T-helper 22 cell (primary cell): ENCODE results near the gene WNT5B.

Experiments
- DNase-seq: peaks from one replicate; pipeline ENCODE4 v3.0.0-alpha.2; 2020; ENCODE audit warnings: low read depth

WNT5B gene

DNA sequence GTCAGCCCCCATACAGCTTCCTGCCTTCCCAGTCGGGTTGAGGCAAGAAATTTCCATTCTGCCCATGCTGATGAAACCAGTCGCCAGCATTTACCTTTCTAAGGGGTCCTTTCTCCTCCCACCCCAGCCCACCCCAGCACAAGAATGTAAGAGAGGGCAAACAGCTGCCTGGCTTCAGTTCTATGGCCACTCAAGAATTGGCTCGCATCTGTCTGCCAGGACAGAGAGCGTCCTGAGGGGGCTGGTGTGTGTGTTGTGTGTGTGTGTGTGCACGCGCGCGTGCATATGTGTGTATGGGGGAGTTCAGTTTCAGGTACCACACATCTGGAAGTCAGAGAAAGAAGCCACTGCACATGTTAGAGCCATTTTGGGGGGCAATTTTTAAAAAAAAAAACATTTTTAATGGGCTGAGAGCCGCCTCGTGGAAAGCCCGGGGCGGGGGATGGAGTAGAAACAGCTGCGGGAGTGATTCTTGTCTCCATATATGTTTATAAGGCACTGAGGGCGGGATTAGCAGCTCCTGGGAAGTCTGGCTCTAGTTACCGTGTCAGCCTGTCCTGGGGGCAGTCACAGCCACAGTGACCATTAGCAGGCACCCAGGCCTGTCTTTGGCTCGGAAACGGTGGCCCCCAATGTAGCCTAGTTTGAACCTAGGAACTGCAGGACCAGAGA, at the start of gene WNT5B:
WNT5B (plus strand) TSS at position 566 of the 672 bp plus-strand sequence. CDS start 2,124 bp downstream, outside the sequence.
- no peak for DNase-seq

DNA sequence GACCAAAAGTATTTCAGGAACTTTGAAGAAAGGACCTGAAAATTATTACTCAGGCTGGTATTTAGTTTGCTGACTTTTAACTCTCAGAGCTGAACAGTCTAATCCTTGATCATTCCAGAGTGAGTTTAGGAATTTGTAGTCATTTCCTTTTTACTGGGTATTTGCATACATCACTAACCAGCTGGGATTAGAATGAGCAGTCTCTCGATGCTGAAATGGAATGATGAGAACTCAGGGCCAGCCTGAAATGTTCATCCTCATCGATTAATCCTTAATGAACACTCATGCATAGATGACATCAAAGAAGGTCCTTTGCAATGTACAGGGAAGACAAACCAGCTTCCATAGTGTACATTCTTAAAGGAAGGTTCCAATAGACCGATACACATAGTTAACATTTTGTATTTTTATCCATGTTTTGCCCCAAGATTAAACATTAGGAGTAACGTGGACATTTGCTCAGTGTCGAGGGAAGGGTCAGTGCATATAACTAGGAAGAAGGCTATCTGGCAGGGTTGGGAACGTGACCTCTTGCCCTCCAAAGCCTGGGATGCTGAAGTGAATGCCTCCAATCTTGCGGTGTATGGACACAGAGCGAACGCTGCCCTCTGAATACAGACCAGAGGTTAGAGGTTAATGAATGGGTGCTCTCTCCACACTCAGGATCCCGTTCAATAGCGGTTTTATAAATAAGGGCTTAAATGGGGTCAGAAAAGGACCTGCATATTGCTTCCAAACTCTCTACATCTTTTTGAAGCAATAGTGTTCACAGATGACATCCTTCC, 49.2 kb upstream of the WNT5B start:
- no peak for DNase-seq

DNA sequence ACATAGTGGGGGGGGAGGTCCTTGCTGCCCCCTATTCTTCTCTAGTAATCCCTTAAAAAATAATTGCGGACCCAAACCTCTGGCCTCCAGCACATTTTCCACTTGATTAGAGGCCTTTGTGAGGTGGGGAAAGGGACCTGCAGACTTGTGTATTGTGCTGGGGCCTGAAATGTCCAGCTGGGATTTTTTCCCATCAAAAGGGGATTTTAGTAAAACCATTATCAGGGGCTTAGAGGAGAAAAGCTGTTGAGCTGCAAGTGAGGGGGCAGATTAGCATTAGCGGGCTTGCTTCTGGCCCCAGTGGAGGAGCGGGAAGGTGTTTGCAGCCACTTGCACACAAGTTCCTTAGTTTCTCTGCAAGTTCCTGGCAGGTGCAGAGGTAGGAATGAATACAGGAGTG, 48.5 kb upstream of the WNT5B start:
- no peak for DNase-seq

DNA sequence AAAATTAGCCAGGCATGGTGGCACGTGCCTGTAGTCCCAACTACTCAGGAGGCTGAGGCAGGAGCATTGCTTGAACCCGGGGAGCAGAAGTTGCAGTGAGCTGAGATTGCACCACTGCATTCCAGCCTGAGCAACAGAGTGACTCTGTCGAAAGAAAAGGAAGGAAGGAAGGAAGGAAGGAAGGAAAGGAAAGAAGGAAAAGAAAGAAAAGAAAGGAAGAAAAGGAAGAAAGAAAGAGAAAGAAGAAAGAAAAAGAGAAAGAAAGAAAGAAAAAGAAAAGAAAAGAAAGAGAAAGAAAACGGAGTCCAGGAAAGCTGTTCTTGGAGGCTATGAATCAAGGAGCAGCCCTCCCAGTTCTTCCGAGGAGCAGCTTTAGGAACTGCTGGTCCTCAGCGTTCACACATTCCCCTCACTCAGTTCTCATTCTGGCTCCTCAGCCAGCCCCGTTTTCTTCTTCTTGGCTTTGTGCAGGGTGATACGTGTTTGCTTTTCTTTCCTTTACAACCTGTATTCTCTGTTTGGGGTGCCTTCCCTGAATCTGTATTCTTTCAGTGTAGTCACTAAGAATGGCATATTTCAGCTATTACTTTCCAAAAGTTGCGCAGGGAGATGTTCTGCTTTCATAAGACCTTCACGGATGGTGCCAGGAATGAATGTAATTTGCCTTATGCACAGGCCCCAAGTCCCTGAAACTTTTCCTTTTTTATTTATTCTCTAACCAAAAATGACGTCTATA, 46.9 kb upstream of the WNT5B start:
- no peak for DNase-seq

DNA sequence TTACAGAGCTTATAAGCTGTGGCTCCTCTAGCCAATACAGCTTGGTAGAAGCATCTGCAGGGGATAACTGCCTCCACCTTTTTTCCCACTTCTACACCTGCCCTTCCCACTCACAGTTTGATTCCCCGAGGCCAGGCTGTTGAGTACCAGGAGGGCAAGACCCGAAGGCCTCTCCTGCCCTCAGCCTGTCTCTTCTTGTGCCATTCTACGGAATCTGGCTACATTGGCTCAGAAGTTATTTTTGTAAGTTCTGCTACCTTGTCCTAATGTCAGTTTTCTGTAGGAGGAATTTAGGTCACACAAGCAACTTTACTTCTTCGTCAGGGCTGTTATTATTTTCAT, 46.4 kb upstream of the WNT5B start:
- DNase-seq, result no peak

DNA sequence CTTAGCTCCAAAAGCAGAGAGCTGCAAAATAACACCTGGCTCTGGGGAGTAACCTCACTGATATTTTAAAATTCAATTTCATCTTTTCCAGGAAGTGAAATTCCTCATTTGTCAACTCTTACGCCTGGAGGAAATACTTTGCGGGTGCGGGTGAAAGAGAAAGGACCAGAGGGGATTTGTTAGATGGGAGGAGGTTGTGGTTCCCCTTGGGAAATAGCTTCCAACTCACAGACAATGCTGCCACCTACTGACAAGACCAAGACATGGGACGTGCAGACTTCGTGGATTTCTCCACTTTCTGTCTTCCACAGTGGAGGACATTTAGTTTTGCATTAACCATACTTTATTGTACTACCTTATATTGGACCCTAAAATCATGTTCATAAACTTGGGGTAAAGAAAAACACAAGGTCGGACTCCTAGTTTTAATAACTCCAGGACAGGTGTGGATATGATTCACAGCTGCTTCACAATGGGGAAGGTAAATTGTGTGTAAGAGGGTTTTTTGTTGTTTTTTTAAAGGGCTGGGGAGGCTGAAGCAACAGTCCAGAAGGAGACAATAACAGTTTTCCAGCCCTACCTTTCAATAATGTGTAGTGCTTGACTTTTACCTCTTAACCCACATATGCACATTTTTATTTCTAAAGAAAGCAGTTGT, 45.5 kb upstream of the WNT5B start:
- peak; percentile 38 for DNase-seq

DNA sequence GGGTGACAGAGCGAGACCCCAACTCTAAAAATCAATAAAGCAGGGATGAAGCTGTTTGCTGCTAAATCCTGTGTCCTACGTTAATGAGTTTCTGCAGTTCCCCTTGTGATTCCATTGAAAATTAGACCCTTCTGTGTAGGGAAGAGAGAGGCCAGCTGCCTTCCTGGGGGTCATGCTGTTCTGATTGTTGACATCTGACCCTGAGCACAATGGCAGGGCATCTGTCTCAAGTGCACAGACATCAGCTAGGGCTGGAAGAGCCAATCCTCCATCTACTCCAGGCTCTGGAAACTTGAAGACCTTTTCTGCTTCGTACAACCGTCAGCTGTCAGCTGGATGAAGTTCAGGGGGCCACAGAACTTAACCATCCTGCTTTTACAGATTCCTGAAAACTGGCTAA, 44.7 kb upstream of the WNT5B start:
- DNase-seq, result no peak

DNA sequence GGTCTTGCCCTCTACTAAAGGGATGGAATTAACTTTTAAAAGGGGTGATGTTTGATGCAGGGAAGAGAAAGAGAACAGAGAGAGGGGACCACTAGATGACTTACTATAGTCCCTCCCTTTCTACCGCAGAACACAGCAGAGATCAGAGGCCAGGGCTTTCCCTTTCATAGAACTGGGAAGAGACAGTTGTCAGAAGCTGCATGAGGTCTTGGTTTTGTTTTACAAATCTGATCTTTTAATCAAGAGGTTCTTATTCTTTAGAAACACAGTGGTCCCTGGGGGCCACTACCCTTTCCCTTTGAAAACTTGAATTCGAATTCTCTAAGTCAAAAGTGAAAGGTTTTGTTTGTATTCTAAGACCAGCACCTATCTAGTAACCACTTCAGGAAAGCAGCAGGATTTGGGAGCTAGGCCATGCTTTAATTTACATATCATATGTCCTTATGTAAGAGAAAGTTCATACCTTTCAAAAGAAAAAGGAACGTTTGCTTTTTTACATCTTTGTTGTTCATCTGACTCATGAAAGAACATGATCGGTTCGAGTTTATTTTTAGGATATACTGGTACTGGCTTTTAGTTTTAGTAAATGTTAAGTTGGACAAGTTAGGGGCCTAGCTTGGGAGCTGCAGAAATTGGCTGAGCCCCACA, 41.0 kb upstream of the WNT5B start:
- no peak for DNase-seq

DNA sequence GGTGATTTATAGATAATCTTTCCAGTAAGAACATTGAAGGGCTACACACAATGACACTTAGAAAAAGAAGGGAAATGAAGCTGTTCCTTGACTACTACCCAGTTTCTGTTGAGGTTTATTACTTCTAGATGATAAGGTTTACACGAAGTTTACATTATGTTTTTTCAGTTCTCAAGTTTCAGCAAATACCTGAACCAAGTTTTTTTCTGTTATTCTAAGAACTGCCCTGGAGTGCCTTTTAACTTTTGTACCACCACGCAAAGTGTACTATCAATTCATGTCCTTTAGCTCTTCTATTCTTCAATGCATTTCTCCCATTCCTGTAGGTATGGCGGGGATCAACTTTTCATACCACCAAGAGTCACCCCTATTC, 40.5 kb upstream of the WNT5B start:
- no peak for DNase-seq

DNA sequence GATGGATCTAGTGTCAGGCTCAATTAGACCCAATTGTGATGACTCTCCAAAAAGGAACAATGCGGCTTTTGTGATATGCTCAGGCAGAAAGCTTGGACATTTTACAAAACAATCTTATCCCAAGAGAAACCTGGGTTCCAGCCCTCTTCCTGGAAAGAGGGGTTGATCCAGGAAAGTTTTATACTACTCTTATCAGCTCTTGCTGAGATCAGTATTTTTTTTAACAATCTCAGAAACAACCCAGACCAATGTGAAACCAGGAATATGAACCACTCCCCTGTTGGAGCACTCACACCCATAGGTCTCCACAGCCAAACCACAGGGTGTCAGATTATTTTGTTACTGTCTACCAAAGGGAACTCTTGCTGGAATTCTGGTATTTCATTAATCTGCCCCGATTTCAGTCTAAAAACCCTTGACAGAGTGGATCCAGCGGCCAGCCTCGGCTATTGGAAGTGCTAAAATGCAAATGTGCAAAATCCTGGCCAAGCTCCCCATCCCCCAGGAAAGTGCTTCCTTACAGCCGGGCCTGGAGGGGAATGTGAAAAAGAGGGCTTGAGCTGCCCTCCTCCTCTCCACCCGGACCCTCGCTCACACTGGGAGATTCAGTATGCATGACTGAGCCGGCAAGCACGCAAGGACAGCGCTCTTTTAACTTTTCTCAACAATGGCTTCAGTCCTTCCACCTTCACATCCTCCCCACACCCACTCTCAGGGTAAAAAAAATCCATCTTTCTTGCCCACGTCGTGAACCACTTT, 38.6 kb upstream of the WNT5B start:
- no peak for DNase-seq

DNA sequence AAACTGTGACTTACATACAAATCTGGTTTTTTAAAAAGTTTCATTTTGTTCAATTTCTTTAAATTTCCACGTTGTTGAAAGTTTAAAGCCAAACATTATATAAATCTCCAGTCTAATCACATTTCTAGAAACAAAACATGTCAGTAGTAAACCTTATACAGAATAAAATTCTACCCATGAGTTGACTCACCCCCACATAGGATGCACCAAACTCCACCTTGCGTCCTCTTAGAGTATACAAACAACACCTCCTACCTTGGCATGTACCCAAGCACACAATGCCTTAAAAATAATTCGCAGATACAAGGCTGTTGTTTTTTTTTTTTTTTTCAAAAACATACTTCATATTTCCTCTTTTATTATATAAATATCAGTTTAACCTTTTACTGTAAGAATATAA, 38.0 kb upstream of the WNT5B start:
- no peak for DNase-seq

DNA sequence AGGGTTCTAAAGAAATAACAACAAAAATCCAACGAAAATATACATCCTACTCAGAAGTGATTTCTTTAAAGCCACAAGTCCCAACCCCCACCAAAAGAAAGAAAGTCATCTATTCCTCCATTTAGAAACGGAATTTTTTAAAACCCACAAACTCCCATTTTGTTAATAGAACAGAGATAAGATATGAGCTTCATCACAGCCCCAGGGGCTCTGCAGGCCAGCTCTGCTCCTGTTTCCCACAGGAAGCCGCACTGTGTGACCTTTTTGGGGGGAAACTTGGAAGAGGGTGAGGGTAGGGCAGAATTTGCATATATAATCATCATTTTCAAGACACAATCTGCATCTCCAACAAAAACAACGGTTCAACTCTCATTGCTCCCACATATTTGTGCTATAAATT, 37.5 kb upstream of the WNT5B start:
- DNase-seq, result no peak

DNA sequence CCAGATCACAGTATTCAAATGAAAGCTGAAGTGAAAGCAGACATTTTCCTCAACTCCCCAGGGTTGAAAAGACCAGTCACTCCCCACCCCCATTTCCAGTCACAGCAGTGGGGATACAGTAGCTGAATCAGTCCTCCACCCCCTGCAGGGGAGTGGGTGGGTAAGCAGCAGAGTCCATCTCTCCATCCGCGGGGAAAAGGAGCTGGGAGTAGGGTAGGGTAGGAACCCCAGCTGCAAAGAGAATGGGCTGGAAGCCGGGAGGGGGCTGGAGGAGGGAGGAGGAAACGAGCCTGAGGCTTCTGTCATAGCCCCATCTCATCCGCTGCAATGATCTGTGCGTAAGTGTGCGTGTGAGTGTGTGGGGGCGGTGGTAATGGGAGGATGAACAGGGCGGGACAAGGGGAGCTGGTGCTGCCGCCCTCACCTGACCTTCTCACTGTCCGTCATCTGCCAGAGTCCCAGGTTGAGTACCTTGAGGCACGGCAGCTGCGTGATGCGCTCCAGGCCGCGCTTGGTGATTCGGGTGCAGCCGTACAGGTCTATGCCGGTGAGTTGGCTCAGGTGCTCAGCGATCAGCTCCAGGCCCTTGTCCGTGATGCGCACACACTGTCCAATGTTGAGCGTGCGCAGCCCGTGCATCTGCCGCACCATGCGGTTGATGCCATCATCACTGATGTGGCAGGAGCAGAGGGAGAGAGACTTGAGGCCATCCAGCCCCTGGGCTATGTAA, 36.4 kb upstream of the WNT5B start:
- DNase-seq, result peak; percentile 26

DNA sequence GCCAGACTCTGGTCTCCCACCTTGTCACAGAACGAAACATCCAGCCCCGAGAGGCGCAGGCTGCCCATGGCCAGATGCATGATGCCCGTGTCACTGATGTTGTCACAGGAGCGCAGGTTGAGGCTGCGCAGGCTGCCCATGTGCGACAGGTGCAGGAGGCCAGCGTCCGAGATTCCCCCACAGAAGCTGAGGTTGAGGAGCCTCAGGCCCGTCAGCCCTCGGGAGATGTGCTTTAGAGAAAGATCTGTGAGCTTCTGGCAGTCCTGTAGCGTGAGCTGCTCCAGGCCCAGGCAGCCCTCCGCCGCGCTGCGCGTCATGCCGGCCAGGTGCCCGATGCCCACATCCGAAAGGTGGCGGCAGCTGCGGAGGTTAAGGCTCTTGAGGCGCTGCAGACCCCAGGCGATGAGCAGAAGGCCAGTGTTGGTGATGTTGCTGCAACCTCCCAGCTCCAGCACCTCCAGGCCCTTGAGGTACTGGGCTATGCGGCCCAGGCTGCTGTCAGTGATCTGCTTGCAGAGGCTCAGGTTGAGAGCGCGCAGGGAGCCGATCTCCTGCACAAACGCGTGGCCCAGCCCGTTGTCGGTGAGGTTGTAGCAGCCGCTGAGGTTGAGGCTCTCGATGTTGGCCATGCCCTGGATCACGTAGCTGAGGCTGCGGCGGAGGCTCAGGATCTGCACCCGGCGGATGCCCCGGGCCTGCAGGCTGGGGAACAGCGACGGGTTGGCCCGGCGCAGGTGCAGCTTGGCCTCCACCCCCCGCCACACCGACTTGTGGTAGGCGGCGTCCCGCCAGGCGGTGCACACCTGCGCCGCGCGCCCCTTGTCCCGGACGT, 35.6 kb upstream of the WNT5B start:
- peak; percentile 53 for DNase-seq

DNA sequence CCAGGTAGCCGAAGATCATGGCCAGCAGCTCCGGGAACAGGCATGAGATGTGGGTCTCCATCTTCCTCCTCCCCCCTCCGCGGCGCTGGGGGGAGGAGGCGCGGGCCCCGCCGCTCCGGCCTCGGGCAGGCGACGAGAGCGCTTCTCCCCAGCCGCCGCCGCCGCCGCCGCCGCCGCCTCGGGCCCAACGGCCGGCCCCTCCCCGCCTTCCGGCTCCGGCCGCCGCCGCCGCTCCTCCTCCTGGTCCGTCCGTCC, 35.1 kb upstream of the WNT5B start:
- no peak for DNase-seq

DNA sequence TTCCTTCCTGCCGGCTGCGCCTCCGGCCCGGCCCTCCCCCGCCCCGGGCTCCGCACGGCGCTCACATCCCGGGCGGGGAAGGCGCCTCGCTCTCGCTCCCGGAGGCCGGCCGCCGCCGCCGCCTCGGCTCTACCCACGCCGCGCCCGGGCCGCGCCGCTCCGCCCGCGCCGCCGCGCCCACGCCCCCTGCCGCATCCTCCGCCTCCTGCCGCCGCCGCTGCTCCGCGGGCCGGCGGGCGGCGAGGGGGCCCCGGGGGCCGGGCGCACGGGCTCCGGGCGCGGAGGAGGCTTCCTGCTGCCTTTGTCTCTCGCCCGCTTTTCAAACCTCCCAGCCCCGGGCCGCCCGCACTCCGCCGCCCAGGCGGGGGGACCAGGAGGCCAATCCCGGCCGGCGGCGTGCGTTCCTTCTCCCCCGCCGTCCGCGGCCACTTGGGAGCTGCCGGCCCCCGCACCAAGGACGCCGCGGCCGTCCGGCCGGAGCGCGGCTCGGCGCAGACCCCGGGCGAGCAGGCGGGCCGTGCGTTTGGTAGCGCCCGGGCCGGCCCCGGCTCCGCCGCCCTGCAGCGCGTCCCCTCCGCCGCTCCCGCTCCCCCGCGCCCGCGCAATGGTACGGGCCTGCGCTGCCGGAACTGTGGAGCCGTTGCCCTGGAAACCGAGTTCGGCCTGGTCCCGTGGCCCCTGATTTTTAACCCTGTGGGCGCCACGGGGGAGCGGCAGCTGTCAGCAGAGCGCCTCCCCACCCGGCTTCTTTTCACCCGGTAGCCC, 34.6 kb upstream of the WNT5B start, which contains the start of gene FBXL14:
FBXL14 (minus strand) TSS at position 321 of the 765 bp plus-strand sequence. CDS start 515 bp downstream, outside the sequence.
- DNase-seq, result peak; percentile 84

DNA sequence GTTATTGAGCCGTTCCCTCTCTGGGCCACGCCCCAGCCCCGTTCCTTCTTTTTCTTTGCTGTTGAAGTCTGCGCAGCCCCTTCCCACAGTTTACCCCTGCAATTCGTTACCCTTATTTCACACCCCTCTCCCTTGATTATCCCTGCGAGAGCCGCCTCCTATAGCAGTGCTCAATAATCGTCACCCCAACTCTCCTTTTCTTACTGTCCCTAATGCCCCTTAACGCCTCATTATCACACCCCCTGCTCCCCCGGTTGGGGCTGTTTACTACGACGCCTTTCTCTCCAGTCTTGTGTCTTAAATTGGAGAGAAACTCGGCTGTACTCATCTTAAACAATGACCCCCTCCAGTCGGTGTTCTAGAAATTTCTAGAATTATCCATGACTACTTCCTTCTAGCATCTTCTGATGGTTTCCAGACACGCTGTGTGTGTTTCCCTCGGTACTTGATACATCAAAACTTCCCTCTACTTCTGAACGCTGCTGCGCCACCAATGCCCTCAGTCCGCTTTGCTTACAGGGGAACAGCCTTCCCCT, 33.9 kb upstream of the WNT5B start:
- DNase-seq, result no peak

DNA sequence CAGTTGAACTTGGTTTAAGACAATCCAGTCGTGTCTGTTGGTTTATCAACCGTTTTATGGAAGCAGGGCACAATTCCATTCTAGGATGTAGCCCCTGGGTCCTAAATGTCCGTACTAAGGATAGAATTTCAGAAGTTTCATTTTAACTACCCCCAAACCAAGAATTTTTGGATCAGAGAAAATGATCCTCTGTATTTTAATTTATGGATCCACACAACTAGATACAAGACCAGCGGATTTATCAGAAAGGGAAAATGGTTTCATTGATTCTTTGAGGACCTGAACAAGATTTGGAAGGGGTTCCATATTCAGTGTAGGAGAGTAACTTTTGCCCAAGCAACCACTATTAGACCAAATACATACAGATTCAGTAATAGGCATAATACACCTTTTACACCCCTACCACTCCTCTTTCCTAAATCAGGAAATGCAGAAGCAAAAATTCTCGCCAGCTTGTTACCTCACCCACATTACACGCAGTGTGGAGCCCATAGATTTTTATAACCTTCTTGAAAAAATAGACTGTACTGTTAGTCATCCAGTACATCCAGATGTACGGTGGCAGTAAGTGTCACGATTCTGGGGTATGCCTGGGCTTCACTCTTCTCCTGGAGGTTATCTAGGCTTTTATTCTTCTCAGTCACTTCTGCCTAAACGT, 33.2 kb upstream of the WNT5B start:
- no peak for DNase-seq
